Subcutaneous adipose tissue (tissue), 4 donors: ENCODE results near the gene MRAP2. TPM values are rescaled to one million over a fixed set of nuclear protein-coding genes. Genes with fewer than 3 reads are reported as not detected.

Experiments used
- CTCF ChIP-seq: fragments of 450-650 bp; IDR thresholded peaks from one replicate; pipeline ENCODE4 v1.5.1; 2016; ENCODE audit warnings: low read depth, mild to moderate bottlenecking, control low read depth, antibody characterized with exemption, moderate library complexity
- total RNA-seq, 4 donors: library from RNA; depleted of rRNA; stranded (reverse); fragments of >200 nt; gene quantifications; one replicate each; pipeline ENCODE4 v1.1.0, GENCODE V29; 2016

The MRAP2 gene
- total RNA-seq, 4 donors from 2014 or later, result 0.17 to 0.44 (median 0.38) TPM; not detected in 1

- TF ChIP-seq CTCF, result no peak
These were observed 1.9 kb downstream of the MRAP2 start for GRCh38 chr6:84035484-84035883.

GRCh38 chr6:84037425-84038089 lies 4.0 kb downstream of the MRAP2 start:
- TF ChIP-seq CTCF, result no peak

GRCh38 chr6:84042603-84043002 lies 9.0 kb downstream of the MRAP2 start:
- TF ChIP-seq CTCF, result no peak

GRCh38 chr6:84043555-84043954 lies 10.0 kb downstream of the MRAP2 start:
- TF ChIP-seq CTCF, result no peak

GRCh38 chr6:84046755-84047154 lies 13.2 kb downstream of the MRAP2 start:
- TF ChIP-seq CTCF, result no peak

GRCh38 chr6:84048588-84048987 lies 15.0 kb downstream of the MRAP2 start:
- no peak for TF ChIP-seq CTCF

- TF ChIP-seq CTCF, result no peak
These were observed 16.8 kb downstream of the MRAP2 start for GRCh38 chr6:84050408-84050807.
